NOMO-1 treated with dmso at 0.1 percent for 144 hours (cell line): Measurements from ENCODE around the gene ANKRD10.
"Not testable (repeated sequence)": the region's sequence is repeated elsewhere in the genome, so short reads cannot be mapped to it uniquely, and the experiment has no call there.

Experiments used
- DNase-seq: peaks from one replicate; lab custom pipeline; 2025; ENCODE audit not compliant: unreplicated experiment; lab: John Stamatoyannopoulos, UW

The ANKRD10 gene

DNA sequence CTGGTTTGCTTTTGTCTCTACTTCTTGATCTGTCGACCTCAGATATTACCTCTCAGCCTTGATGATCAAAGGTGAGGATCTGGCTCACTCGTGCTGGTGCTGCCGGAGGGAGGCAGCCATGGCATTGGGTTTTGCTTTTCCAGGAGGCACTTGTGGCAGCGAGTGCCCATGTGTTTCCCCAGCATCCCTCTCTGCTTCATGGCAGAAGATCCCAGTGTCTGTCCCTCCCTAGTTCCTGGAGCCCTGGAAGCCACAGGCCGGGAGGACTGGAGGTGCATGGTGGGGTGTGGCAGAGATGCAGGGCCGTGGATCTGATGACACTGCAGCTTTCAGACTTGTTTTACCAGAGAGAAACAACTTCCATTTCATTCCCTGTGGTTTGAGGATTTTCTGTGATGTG, 47.5 kb downstream of the ANKRD10 start:
- no peak for DNase-seq

DNA sequence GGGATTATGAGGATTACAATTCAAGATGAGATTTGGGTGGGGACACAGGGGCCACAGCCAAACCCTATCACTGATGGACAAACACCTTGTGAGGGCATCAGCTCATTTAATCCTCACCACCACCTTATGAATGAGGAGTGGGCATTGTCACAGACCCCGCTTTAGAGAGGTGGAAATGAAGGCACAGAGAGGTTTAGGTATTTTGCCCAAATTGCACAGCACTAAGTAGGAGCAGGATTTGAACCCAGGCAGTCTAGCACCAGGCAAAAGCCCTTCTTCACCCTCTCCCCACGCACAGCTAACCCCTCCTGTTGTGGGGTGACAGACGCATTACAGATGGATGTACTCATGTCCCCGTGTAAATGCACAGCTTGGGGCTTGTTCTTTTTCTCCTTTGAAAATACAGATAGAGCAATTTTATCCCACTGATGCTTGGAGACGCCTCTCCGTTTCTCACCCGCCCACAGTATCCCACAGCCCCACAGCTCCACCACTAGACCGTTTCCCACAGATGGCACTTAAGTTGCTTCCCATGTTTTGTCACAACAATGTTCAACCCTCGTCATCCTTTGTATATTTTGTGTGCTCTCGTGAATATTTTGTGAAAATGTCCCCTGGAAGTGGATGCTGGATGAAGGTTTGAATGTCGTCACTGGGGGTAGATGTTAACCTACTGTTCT, 48.2 kb downstream of the ANKRD10 start:
- DNase-seq: no peak

DNA sequence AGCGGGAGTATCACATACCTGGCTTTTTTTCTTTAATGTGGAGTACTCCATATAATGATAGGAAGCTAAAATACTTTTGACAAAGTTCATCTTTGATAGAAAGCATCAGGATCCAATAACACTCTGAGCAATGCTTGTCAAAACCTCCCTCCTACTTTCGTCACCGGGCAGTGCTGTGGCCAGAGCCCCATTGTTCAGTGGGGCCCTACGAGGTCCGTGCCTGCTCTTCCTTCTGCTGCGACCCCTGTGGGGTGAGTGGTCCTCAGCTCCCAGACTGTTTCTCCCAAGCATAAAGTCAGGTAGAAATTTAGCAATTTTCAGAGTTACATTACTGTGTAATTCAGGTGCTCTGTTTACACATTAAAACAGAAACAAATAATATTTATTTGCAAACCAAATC, 51.2 kb downstream of the ANKRD10 start:
- DNase-seq: no peak

DNA sequence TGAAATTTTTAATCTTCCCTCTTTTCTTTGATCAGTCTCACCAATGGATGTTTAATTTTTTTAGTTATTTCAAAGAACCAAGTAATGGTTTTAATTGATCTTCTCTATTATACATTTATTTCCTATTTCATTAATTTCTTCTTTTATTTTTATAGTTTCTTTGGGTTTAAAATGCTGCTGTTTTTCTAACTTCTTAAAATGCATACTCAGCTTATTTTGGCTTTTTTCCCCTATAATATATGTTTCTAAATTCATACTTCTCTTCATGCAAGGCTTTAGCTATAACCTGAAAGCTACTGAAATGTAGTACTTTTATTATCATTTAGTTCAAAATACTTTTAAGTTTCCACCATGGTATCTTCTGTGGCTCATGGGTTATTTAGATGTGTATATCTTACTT, 53.9 kb downstream of the ANKRD10 start:
- no peak for DNase-seq

DNA sequence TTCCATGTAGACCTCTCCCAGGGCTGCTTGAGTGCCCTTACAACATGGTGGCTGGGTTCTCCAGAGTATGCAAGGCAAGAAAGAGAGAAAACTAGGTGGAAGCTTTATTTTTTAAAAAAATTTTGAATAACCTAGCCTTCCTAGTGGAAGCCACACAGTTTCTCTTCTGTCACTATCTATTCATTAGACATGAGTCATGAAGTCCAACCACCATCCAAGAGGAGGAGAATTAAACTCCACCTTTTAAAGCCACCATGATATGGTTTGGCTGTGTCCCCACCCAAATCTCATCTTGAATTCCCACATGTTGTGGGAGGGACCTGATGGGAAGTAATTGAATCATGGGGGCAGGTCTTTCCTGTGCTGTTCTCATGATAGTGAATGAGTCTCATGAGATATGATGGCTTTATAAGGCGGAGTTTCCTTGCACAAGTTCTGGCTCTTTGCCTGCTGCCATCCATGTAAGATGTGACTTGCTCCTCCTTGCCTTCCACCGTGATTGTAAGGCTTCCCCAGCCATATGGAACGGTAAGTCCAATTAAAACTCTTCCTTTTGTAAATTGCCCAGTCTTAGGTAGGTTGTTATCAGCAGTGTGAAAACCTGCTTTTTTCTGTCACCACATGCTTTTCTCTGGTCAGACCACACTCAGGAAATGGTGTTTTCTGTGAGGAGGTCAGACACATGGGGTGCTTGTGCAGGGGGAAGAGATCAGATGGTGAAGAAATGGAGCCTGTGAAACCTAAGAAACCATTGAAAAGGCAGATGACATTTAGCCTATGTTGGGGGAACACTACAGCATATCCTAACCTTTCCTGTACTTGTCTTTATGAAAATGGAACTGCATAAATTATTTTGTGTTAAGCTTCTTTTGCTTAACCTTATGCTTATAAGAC, 57.7 kb downstream of the ANKRD10 start:
- no peak for DNase-seq

DNA sequence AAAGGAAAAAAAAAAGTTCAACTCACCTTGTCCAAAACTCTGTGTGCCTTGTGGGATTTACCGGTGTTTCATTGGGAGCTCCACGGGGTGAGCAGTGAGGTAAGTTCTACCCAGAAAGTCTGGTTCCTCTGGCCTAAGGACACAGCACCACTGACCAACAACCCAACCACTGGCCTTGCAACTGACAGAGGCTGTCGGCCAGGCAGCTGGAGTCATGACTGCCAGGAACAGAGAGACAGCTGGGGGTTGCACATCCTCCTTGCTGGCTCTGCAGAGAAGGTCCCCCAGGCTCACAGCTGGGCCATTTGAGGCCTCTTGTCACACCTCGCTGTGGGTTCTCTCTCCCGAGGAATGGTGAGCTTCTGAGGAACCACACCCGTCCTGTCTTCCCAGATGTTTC, 59.5 kb downstream of the ANKRD10 start:
- DNase-seq: no peak

DNA sequence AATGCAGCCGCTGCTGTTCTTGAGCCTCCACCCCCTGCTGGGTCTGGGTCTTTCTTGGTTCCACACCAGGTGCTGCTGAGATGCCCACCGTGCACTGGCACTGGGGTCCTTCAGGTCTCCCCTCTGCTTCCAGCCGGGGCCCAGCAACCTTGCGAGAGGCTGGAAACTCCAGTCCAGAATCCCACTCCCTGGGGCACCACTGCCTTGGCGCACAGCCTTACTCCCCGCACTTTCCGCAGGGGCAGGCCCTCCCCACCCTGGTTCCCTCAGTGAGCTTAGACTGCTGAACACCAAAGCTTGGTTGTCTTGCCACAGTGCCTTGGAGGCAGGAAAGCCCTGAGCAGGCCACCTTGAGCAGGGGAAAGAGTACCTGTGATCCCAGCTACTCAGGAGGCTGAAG, 60.0 kb downstream of the ANKRD10 start:
- DNase-seq: no peak

DNA sequence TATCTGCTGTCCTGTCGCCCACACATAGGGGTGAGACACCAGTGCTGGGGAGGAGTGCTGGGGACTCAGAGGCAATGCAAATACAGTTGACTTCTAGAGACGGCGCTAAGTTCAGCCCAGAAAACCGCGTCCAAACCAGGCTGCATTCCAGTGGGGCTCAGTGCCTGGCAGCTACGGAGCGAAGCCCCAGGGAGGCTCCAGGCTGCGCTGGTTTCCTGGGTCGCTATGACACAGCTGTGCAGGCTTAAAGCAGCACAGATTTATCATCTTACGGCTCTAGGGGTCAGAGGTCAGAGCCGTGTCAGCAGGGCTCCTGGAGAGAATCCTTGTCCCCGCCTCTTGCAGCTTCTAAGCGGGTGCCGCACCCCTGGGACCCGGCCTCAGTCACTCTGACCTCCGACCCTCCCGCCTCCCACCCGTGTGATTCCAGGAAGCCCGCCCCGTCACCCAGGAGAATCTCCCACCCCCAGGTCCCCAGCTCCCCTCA, 61.6 kb downstream of the ANKRD10 start:
- DNase-seq: no peak

DNA sequence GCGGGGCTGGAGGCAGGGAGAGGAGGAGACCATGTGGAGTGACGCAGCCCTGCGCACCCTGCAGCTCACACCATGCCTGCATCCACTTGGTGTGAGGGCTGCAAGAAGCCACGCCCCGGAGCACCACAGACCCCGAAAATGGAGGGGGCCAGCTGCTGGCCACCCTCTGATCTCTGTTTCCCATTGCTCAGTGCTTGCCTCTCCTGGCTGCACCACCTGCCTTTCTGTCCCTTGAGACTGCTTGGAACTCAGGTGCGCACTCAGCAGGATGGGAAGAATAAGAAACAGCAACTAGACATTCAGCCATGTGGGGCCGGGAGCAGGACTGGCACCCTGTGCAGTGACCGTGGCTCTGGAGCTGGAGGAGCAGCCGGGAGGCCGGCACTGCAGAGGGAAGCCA, 64.0 kb downstream of the ANKRD10 start:
- no peak for DNase-seq

DNA sequence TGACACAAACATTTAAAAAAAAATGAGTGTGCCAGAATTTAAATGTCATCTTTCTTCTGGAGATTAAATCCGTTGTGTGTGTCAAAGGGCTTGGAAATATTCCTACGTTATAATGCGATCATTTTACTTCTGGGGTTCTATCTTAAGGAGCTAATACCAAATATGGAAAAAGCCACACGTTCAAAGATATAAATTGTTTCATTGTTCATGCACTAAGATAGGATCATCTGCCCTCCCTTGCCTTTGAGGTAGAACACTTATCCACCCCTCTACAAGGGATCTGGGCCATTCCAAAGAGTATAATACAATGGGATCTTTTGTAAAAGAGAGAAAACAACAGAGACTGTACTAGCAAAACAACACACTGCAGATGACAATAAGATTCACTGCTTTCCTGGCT, 64.9 kb downstream of the ANKRD10 start:
- DNase-seq: no peak

DNA sequence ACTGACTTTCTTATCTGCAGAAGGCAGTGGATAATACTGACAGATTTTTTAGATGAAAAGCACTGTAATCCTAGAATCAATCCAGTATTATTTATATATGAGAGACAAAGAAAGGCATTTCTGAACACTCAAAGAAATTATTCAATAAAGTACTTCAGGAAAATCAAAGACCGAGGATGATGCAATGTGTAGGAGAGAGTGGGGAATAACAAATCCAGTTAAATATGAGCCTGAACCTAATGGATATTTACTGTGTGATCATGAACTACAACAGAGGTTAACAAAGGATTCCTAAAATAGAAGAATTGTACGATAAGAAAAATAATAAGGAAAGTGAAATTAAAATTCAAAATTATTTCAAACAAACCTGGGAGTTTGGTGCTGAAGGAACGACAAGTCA, 69.3 kb downstream of the ANKRD10 start:
- DNase-seq: no peak

DNA sequence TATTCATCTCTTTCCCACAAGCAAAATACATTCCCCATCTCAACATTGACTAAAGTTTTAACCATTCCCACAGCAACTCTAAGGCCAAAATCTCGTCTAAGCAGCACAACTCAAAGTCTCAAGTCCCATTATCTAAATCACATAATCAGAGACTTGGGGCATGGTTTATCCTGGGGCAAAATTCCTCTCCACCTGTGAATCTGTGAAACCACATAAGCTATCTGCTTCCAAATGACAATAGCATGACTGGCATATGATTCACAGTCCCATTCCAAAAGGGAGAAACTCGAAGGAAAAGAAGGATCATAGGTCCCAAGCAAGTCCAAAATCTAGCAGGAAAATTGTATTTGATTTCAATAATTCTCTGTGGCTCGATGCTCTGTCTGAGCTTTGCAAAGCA, 73.0 kb downstream of the ANKRD10 start:
- no peak for DNase-seq

DNA sequence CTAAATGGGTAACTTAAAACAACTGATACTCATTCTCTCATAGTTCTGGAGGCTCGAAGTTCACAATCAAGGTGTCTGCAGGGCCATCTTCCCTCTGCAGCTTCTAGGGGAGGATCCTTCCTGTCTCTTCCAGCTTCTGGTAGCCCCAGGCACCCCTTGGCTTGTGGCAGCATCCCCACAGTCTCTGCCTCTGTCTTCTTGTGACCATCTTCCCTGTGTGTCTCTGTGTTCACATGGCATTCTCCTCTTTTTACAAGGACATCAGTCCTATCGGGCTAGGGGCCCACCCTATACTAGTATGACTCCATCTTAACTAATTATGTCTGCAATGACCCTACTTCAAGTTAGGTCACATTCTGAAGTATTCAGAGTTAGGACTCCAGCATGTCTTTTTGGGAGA, 73.5 kb downstream of the ANKRD10 start:
- DNase-seq: no peak

DNA sequence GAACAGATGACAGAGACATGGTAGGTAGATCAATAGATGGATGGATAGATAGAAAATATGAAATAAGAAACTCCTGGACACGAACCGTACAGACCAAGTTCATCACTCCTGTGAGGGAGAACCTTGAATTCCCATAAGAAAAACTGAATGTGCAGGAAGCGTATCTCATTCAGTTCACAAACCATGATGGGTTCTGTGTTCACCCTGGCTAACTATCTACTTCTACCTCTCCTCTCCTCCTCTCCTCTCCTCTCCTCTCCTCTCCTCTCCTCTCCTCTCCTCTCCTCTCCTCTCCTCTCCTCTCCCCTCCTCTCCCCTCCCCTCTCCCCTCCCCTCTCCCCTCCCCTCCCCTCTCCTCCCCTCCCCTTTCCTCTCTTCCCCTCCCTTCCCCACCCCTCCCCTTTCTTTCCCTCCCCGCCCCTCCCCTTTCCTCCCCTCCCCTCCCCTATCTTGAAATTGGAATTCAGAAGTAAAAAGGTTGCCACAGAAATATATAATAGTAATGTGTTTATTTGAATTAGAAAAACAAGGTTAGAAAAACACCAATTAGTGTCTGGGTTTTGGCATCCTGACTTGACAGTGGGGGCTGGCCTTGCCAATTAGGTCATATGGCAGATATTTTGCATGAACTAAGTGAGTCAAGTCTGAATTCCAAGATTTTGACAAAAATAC, 75.9 kb downstream of the ANKRD10 start:
- DNase-seq: no peak

DNA sequence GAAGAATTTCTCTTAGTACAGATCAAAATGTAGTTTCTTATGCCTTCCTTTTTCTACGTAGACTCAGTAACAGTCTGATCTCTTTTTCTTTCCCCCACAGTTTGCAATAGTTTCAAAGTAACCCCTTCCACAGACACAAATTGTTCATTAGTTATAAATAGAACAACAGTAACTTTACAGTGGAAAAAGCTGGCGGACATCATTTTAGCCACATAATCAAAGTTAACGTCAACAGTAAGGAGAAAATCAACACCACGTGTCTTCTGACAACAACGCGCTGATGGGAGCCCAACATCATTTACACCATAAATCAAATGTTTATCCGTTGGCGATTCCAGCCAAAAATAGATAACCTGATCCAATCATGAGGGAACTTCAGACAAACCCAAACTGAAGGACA, 76.8 kb downstream of the ANKRD10 start:
- no peak for DNase-seq

DNA sequence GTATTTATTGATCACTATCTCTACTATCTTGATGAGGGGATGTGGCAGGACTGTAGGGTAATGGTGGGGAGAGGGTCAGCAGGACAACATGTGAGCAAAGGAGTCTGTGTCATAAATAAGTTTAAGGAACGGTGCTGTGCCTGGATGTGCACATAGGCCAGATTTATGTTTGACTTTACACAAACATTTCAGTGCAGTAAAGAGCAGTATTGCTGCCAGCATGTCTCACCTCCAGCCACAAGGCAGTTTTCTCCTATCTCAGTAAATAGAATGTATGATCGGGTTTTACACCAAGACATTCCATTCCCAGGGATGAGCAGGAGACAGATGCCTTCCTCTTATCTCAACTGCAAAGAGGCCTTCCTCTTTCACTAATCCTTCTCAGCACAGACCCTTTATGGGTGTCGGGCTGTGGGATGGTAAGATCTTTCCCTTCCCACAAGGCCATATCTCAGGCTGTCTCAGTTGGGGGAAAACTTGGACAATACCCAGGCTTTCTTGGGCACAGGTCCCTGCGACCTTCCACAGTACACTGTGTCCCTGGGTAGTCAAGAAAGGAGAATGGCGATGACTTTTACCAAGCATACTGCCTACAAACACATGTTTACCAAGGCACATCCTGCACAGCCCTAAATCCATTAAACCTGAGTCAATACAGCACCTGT, 77.3 kb downstream of the ANKRD10 start:
- not testable (repeated sequence) for DNase-seq

DNA sequence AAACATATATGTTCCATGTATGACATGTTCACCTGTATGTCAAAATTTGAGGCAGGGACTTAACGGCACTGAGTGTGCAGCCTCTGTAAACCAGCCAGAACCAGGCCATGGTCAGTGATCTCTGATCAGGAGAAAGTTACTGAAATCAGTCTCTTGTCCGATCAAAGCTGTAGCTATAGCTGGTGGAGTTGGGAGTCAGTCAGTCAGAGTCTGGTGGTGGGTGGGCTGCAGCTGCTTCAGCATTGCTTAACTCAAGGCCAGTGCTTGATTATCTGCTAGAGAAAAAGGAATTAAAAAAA, 78.3 kb downstream of the ANKRD10 start:
- DNase-seq: no peak

DNA sequence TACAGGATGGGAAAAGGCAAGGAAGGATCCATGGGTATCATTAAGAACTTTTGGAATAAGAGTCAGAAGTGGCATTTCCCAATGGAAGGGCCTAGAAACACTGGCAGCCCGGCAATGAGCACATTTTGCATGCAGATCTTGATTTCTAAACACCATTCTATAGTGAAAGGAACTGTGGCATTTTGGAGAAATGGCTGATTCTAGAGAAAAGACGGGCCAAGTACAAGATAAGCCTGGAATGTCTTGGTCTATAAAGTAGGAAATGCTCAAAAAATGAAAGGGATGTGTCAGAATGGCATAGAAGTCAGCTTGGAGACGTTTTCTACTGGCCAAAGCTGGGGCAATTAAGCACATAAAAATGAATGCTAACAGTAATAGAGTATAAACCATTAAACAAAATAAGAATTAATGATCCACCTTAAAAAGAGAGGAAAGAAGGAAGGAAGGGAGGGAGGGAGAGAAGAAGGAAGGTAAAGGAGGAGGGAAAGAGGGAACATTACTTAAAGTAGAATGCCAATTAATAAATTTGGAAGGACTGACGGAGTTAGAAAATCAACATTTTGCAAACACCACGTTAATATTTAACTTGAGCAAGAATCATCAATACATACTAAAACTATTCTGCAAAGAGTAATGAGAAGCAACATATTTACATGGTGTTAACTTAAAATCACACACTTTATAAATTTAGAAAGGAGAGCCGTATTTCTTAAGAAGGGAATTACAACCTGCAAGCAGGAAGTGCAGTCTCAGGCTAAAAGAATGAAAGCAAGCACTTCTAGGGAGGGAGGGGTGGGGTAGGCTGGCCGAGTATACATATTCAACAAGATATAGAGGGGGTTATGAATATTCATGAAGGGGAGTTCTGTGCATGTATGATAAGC, 78.9 kb downstream of the ANKRD10 start:
- no peak for DNase-seq

DNA sequence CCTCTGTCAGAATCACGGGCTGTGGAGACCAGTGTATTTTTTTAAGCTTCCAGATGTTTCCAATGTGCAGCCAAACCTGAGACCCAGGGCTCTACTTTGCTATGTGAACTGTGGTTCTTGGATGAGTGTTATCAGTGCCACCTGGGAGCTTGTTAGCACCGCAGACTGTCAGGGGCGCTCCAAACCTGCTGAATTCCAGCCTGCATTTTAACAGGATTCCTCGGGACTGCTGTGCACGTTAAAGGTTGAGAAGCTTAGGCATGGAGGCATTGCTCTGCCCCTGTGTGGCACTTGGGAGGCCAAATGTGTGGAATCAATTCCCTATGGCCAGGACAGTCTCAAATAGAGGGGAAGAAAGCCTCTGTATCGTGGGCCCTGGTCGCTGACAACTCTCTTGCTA, 80.3 kb downstream of the ANKRD10 start:
- no peak for DNase-seq

DNA sequence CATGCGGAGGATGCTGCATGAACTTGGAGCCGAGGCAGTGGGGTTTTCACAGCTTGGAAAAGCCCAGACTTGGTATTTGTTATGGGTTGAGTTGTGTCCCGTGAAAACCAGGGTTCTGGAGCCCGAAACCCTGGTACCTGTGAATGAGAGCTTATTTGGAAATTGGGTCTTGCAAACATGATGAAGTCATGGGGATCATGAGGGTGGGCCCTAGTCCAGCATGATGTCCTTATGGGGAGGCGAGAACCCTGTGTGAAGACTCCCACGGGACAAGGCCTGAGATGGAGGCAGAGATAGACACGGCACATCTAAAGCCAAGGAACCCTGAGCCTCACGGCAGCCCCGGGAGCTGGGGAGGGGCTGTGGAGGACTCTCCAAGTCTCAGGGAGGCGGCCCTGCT, 82.3 kb downstream of the ANKRD10 start:
- no peak for DNase-seq

DNA sequence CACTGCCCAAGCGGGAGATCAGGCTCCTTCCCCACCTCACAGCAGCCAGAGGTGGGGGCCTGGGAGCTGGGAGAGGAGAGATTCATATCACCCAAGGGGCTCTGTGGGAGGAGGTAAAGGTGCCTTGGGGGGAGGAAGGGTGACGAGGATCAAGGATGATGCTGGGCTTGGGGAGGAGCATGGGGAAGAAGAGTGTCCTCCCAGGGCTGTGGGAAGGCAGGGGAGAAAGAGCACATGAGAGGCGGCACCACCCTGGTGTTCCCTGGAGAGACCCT, 82.7 kb downstream of the ANKRD10 start:
- no peak for DNase-seq
